ENCODE measurements around the gene SEC61B.

- no peak for TF ChIP-seq CTCF (IDR thresholded peaks at IDR 0.05)
- no peak for TF ChIP-seq POLR2A (IDR thresholded peaks at IDR 0.05)
Measured at GRCh38 chr9:99226054-99226453, 4.0 kb downstream of the SEC61B start.

All from adrenal gland (tissue), 5 donors.